Erythroblast (primary cell): ENCODE data around the gene SSUH2.

Experiments
- GATA1 ChIP-seq: IDR thresholded peaks from 2 replicates; pipeline ENCODE4 v1.6.1; 2011; ENCODE audit warnings: low read depth, mild to moderate bottlenecking, control low read depth, low read length, moderate library complexity
- POLR2A ChIP-seq: IDR thresholded peaks from 2 replicates; pipeline ENCODE4 v1.6.1; 2011; ENCODE audit warnings: mild to moderate bottlenecking, low read length

- TF ChIP-seq POLR2A (no peak), GATA1 (no peak)
These were observed 70.4 kb downstream of the SSUH2 start for GRCh38 chr3:8574040-8574669.
